Ovary (tissue), 9 donors: ENCODE data around the gene SLX4IP. TPM values are rescaled to one million over a fixed set of nuclear protein-coding genes. Genes with fewer than 3 reads are reported as not detected.

Source experiments
- DNase-seq, 5 donors: peaks; one replicate each; pipeline ENCODE4 v3.0.0-alpha.2; 2019 to 2020
- H3K27ac ChIP-seq, 2 donors: fragments of 200-600 bp; one replicate each; pipeline versions ENCODE4 v1.5.1 to v1.8.0; 2019 to 2022
- H3K27me3 ChIP-seq: fragments of 200-600 bp; one replicate; pipeline ENCODE4 v1.8.0; 2022
- H3K36me3 ChIP-seq: fragments of 200-600 bp; sonication (generic); one replicate; pipeline ENCODE4 v1.5.1; 2019
- H3K4me1 ChIP-seq: one replicate; pipeline ENCODE4 v1.8.1; 2013; ENCODE audit warnings: mild to moderate bottlenecking, moderate library complexity; ENCODE audit not compliant: insufficient read depth
- H3K4me3 ChIP-seq: fragments of 200-600 bp; sonication (generic); one replicate; pipeline ENCODE4 v1.5.1; 2017
- H3K9me3 ChIP-seq, 2 donors: fragments of 200-600 bp in 1 of 2; sonication (generic) in 1 of 2; one replicate each; pipeline versions ENCODE4 v1.5.1 to v1.8.1; 2013 to 2019; ENCODE audit warnings: mild to moderate bottlenecking in 1 of 2, moderate library complexity in 1 of 2
- EP300 ChIP-seq: sonication (generic); formaldehyde crosslinking; IDR thresholded peaks from one replicate; pipeline ENCODE4 v1.6.1; 2017; ENCODE audit warnings: antibody characterized with exemption
- POLR2A ChIP-seq: fragments of 450-650 bp; IDR thresholded peaks from one replicate; pipeline ENCODE4 v1.6.1; 2017; ENCODE audit warnings: antibody characterized with exemption, mild to moderate bottlenecking, moderate library complexity
- WGBS, 3 donors: extraction: QIAGEN DNeasy Blood & Tissue Kit in 1 of 3; methylation state at CpG; one replicate each; pipeline versions ENCODE4 v1.1.5 to v1.1.7; 2013 to 2017; 5-methylcytosine and 5-hydroxymethylcytosine counted together
- intact Hi-C, 4 donors: fragments of 100-400 bp; cut with DNase I; formaldehyde crosslinking; loops; one replicate each; pipeline versions ENCODE4 v1.11.0 to v1.15.1; 2022 to 2023
- polyA plus RNA-seq, 2 donors: library from polyadenylated mRNA; stranded (reverse); fragments of 200-250 nt in 1 of 2; fragments of 350-450 nt in 1 of 2; fragmentation: Illumina TruSeq in 1 of 2; extraction: RNeasy Lipid Tissue Mini Kit (QIAGEN cat#74804) in 1 of 2; gene quantifications; one replicate each; pipeline ENCODE4 v1.2.3, GENCODE V29; 2013 to 2014
- total RNA-seq, 7 donors: library from RNA; depleted of rRNA in 2 of 7; stranded (reverse); fragments of >200 nt in 2 of 7; fragmentation: NEBNext Ultra II Directional in 3 of 7; extraction: Animal tissue kit (Norgen Biotek cat#: 25700) in 3 of 7; gene quantifications; one replicate each; pipeline versions ENCODE4 v1.1.0 to v1.2.4, GENCODE V29; 2016 to 2023
- TF ChIP-seq, protein P1 (sequence below), 3 donors: fragments of 450-650 bp in 2 of 3; fragments of 200-600 bp in 1 of 3; IDR thresholded peaks; one replicate each; pipeline versions ENCODE4 v1.5.1 to v1.8.0; 2016 to 2022; ENCODE audit warnings: antibody characterized with exemption in 3 of 3, mild to moderate bottlenecking in 1 of 3
- donor health status: DM: no; HTN: no; CAD: no; lungs with moderate emphysema.
- donor health status: DM: no; HTN: no; CAD: no.
- donor health status: Bipolar disorder and iron deficiency.
- donor health status: DM: yes; HTN: yes; CAD: no.
- donor health status: DM: no; HTN: no; CAD: no.
- donor health status: DM: yes; HTN: yes; CAD: no.

SLX4IP gene
- total and polyA plus RNA-seq, 9 donors = 0.98 to 5.1 (median 2.8) TPM

DNA sequence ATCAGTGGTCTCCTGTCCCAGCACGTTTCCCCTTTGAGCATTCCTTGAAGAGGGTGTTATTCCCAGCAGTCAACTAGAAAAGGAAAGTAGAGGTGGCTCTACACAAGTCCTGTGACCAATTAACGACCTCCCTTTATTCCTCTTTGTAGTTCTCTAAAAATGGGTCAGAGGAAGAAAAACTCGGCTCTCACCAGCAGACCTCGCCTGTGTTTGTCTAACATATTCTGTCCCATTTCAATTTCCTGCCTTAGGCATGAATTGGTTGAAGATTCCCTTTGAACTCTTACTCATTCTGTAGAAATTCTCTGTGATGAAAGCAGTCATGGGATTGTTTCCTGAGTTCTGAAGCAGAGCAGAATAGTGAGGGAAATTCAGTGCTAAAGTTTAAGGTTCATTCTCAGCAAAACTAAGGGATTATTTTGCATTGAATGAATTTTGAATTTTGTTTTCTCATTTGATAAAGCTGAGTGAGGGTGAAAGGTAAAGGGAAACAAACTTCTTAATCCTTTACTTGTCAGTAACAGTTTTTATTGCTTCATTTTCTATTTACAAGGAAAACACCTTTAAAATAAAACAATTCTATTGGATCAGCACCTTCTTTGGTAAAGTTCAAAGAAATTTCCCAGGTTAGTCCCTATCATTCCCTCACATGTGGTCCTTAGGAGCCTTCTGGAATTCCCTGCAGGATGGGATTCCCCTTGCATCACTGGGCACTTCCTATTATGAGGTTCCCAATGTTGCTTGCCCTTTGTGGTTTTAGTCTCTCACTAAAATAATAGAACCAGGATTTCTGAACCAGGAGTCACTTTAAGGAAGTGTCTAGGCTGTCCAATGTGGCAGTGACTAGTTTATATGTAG is 105.8 kb downstream of the SLX4IP start:
- Histone ChIP-seq H3K4me3 (no peak overlapping the region), H3K27me3 (no peaks in the 10 kb centered on the region), H3K4me1 (peaks cover 3% of the 10 kb centered on the region), H3K27ac (no peak overlapping the region), H3K36me3 (no peaks in the 10 kb centered on the region), H3K9me3 (no peaks in the 10 kb centered on the region)
- no peak for DNase-seq
- intact Hi-C loops = no loop called here
- WGBS, 3 donors = 42 to 60% (median 51%) methylated on average over 4 of the region's 4 CpGs
- TF ChIP-seq, protein P1, sequence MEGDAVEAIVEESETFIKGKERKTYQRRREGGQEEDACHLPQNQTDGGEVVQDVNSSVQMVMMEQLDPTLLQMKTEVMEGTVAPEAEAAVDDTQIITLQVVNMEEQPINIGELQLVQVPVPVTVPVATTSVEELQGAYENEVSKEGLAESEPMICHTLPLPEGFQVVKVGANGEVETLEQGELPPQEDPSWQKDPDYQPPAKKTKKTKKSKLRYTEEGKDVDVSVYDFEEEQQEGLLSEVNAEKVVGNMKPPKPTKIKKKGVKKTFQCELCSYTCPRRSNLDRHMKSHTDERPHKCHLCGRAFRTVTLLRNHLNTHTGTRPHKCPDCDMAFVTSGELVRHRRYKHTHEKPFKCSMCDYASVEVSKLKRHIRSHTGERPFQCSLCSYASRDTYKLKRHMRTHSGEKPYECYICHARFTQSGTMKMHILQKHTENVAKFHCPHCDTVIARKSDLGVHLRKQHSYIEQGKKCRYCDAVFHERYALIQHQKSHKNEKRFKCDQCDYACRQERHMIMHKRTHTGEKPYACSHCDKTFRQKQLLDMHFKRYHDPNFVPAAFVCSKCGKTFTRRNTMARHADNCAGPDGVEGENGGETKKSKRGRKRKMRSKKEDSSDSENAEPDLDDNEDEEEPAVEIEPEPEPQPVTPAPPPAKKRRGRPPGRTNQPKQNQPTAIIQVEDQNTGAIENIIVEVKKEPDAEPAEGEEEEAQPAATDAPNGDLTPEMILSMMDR (IDR thresholded peaks at IDR 0.05) = no peak
- TF ChIP-seq EP300 (no peak), POLR2A (no peak)

DNA sequence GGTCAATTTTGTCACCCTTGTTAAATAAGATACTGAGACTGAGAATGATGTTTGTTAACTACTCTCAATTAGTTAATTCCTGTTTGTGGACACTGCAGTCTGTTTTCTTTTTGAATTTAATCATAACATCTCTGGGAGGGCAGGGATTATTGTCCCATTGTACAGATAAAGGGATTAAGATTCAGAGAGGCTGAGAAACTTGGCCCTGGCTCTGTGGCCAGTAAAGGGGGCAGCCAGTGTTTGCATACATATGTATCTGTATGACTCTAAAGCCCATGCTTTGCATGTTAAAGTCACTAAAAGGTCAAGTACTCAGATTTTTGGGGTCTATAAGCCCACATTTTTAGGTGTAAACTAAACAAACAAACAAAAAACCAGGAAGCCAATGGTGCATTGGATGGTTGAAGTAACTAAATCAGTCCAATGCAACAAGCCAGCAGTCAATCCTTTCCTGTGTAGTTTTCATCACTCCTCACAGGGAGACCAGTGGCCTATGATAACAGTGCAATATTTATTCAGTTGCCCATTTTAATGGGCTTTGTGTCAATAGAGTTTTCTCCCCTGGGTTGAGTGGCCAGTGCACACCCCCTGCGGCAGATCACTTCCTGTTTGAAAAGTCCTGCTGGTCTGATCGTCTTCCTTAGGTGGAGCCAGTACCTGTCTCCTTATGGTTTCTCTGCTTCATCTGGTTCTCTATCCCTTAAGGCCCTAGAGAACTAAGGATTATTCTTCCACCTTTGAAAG is 106.7 kb downstream of the SLX4IP start:
- 83 to 91% (median 88%) methylated on average over 2 of the region's 2 CpGs for WGBS, 3 donors
- intact Hi-C loops = no loop called here
- Histone ChIP-seq H3K4me1 (peaks cover 3% of the 10 kb centered on the region), H3K9me3 (no peaks in the 10 kb centered on the region), H3K36me3 (no peaks in the 10 kb centered on the region), H3K4me3 (no peak overlapping the region), H3K27ac (no peak overlapping the region), H3K27me3 (no peaks in the 10 kb centered on the region)
- DNase-seq = no peak
- TF ChIP-seq POLR2A (no peak), EP300 (no peak)
- TF ChIP-seq, protein P1 (IDR thresholded peaks at IDR 0.05) = no peak

DNA sequence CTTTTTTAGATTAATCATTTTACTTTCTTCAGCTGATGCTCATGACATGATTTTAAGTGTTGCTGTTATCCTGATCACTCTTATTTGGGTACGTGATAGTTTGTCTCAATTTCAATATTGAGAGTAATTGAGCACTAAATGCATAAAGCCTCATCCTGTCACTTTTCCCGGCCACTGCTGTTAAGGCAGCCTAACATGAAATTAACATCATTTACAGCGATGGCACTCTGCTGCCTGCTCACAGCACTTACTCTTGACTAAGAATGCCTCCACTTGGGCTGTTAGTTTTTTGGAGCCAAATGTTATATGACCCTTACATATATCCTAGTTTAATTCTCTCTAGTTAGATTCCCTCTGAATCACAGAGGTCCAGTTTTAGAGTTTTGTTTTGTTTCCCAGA is 107.3 kb downstream of the SLX4IP start:
- Histone ChIP-seq H3K4me3 (no peak overlapping the region), H3K9me3 (no peaks in the 10 kb centered on the region), H3K27me3 (no peaks in the 10 kb centered on the region), H3K4me1 (peaks cover 3% of the 10 kb centered on the region), H3K27ac (no peak overlapping the region), H3K36me3 (no peaks in the 10 kb centered on the region)
- intact Hi-C loops = no loop called here
- 96 to 99% (median 96%) methylated on average over 3 of the region's 3 CpGs for WGBS, 3 donors
- no peak for DNase-seq
- TF ChIP-seq, protein P1 (IDR thresholded peaks at IDR 0.05) = no peak
- no peak for TF ChIP-seq EP300
- TF ChIP-seq POLR2A = no peak

DNA sequence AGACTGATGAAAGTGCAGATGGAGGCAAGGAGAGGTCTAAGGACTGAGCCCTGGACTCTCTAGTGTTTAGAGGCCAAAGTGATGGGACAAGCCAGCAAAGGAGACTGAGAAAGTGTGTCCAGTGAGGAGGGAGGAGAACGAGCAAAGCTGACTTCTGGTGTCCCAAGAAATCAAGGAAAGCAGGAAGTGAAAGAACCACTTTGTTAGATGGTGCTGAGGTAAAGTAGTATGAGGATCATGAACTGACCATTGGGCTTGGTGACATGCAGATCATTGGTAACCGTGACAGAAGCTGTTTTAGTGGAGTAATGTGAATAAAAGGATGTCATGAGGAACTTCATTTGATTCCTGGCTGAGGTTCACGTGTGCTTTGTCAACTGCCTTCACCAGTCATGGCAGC is 108.4 kb downstream of the SLX4IP start:
- 91 to 94% (median 91%) methylated on average over 3 of the region's 3 CpGs for WGBS, 3 donors
- Histone ChIP-seq H3K4me1 (peaks cover 3% of the 10 kb centered on the region), H3K27ac (no peak overlapping the region), H3K9me3 (no peaks in the 10 kb centered on the region), H3K36me3 (no peaks in the 10 kb centered on the region), H3K4me3 (no peak overlapping the region), H3K27me3 (no peaks in the 10 kb centered on the region)
- intact Hi-C loops = no loop called here
- TF ChIP-seq, protein P1 (IDR thresholded peaks at IDR 0.05) = no peak
- TF ChIP-seq EP300 = no peak
- TF ChIP-seq POLR2A = no peak
- DNase-seq = no peak
